NCI-H187 (cell line): ENCODE results near the gene LDLR.
A peak's percentile ranks its signal among the peaks of the same experiment; 100 is the strongest.

Experiments used
- DNase-seq, 2 experiments: peaks; one replicate each; lab custom pipeline; 2025; lab: John Stamatoyannopoulos, UW

LDLR gene

DNA sequence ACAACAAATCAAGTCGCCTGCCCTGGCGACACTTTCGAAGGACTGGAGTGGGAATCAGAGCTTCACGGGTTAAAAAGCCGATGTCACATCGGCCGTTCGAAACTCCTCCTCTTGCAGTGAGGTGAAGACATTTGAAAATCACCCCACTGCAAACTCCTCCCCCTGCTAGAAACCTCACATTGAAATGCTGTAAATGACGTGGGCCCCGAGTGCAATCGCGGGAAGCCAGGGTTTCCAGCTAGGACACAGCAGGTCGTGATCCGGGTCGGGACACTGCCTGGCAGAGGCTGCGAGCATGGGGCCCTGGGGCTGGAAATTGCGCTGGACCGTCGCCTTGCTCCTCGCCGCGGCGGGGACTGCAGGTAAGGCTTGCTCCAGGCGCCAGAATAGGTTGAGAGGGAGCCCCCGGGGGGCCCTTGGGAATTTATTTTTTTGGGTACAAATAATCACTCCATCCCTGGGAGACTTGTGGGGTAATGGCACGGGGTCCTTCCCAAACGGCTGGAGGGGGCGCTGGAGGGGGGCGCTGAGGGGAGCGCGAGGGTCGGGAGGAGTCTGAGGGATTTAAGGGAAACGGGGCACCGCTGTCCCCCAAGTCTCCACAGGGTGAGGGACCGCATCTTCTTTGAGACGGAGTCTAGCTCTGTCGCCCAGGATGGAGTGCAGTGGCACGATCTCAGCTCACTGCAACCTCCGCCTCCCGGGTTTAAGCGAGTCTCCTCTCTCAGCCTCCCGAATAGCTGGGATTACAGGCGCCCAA, at the start of gene LDLR:
TSS of gene LDLR (plus strand) at position 210 of the 760 bp plus-strand sequence. CDS start at position 296, 86 bp downstream.
- peak; percentile 21 to 37 for DNase-seq

DNA sequence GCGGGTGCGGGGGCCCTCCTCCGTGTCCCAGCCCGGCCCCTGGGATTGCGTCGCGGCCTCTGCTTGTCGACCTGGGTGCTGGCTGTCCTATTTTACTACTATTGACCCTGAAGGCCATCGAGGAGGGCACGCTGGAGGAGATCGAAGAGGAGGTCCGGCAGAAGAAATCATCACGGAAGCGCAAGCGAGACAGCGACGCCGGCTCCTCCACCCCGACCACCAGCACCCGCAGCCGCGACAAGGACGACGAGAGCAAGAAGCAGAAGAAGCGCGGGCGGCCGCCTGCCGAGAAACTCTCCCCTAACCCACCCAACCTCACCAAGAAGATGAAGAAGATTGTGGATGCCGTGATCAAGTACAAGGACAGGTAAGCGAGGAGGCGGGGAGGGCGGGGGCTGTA, 48.1 kb upstream of the LDLR start:
- no peak for DNase-seq

DNA sequence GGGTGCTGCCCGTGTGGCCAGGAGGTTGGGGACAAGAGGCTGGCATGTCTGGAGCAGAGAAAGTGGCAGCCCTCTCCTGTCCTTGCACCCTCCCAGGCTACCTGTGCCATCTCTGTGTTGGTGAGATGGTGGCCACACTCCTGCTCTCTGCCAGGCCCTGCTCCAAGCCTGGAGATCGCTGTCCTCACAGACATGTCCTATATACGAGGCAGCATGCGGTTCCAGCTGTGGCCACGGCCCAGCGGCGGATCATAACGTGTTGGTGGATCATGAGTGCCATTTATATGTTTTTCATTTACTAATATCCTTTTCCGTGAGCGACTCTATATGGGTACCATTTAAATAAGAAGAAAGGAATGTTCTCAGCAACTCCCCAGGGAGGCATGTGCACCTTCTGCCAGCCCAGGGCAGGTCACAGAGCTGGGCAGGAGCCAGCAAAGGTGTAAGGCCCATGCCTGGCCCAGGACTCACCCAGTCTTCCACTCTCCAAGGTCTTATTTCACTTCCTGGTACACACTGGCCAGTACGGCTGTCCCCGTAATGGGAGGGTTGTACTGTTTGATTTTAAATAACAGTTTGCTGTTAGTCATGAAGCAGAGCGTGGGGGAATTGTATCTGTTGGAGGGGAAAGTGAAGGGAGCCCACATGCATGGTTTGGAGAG, 47.2 kb upstream of the LDLR start:
- no peak for DNase-seq

DNA sequence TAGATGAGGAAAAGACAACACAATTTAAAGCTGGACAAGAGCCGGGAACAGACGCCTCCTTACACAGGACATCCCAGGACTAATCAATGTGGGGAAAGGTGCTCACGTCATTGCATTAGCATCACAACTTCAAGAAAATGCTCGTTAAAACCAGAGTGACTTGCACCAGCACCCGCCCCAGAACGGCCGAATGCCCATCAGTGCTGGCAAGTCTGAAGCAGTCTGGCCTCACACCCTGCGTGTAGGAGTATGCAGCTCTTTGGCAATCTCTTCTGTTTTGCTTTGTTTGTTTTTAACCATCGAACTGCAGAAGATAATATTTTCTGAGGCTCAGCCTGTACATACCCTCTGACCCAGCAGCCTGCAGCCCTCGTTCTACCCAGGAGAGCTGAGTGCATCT, 44.8 kb upstream of the LDLR start:
- DNase-seq: no peak

DNA sequence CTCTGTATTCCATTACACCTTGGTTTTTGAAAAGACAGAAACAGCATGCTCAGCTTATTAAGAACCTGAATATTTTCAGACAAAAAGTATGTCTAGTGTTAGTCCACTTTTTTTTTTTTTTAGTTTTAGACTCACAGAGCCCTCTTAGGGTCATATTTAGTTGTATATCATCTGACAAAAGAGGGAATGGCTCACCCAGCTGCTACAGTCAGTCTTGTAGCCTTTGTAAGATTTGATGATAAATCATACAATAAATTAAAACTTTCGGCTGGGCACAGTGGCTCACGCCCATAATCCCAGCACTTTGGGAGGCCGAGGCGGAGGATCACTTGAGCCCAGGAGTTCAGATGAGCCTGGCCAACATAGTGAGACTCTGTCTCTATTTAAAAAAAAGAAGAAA, 43.7 kb upstream of the LDLR start:
- DNase-seq: no peak

DNA sequence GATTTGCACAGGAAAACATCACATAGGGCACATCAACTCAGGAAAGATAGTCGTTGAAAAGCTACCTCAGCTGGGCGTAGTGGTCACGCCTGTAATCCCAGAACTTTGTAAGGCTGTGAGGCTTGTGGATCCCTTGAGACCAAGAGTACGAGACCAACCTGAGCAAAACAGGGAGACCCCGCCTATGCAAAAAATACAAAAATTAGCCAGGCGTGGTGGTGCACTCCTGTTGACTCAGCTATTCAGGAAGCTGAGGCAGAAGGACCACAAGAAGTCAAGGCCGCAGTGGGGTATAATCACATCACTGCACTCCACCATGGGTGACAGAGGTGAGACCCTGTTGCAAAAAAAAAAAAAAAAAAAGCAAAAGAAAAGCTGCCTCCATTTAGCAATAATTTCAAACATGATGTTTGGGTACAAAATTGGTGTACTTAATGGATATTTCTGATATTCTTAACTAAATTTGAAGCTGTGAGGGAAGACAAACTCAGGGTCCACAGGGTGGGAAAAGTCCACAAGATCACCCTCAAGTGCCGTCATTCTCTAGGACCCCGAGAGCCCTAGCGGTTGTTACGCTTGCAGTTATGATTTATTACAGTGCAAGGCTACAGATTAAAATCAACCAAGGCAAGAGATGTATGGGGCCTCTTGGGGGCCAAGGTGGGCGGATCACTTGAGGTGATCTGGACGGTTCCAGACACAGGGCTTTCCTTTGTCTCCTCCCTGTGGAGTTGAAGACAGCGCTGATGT, 42.5 kb upstream of the LDLR start:
- no peak for DNase-seq

DNA sequence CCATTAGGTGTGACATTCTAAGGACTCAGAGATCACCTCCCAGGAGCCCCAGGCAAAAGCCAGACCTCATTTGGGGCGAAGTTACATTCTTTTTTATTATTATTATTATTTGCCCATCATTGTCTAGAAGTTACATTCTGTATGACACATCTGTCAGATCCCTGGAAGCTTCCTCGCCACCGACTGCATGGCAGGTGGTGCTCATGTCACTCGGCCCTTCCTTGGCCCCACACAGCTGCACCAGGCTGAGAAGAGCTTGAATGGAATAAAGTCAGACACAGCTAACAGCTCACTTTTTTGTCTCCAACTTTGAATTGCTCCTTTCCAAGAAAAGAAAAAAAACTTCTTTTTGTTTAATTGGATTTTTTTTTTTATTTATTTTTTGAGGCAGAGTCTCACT, 41.4 kb upstream of the LDLR start:
- DNase-seq: no peak

DNA sequence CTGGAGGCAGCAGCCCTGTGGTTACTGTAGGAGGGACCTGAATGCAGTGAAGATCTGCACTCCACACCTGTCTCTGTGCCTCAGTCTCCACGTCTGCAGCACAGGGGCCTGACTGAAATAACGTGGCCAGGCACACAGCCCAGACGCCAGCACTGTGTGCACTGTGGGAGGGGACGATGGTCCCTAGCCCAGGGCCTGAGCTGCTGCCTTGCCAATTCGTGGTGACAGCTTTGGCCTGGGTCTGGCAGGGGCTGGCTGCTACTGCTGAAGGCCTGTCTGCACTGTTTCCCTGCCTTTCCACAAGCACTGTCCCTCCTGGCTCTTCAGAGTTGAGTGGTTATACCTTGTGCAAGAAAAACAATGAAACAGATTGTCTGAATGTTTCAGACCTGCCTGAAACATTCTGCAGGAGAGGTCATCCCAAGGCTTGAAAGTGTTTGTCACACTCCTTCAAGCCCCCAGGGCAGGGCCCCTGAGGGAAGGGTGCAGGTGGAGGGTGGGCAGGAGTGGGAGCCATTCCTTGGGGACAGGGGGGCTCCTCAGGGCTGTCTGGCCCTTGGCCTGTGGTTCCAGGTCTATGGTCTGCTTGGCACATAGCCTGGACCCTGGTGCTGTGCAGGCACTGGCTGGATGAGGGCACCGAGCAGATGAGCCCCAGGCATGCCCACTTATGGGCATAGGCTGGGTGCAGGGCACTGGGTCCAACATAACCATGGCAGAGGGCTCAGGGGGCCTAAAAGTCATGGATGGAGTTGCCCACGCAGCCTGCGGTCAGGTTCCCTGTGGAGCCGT, 38.7 kb upstream of the LDLR start:
- DNase-seq: no peak

DNA sequence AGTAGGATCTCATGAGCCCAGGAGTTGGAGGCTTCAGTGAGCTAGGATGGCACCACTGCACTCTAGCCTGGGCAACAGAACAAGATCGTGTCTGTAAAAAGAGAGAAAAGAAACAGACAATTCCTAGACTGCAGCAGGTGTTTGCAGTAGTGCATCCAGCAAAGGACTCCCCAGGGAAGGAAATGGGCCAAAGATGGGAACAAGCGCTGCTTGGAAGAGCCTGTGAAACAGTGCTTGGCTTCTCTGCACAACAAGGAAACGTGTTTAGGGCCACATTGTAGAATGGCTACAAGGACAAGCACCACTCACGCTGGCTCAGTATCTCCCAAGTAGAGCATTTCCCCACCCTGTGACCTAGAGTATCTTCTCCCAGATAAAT, 35.5 kb upstream of the LDLR start:
- no peak for DNase-seq

DNA sequence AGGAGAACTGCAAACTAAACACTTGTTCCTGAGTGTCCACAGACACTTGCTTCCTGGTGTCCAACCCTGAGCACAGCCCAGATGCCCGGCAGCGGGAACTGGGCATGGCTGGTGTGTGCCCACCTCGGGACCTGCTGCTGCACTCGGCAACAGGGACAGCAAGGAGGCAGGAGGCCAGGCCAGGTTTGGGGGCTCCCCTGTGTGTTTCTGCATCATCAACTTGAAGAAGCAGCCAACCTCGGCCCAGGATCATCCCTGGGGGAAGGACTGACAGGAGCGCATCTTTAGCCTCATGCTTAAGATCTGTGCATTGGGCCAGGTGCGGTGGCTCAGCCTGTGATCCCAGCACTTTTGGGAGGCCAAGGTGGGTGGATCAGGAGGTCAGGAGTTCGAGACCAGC, 35.1 kb upstream of the LDLR start:
- no peak for DNase-seq

DNA sequence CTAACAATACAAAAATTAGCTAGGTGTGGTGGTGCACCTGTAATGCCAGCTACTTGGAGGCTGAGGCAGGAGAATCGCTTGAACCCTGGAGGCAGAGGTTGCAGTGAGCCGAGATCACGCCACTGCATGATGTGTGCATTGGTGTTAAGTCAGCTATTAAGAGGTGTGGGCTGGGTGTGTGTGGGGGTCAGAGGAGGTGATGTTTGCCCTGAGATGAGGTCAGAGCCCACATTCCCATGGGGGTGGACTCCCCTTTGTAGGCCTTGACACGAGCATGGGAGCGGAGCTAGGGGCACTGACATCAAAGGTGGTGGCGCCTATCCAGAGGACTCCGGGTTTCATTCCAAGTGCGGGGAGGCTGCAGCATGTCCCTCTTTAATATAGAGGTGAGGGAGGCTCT, 34.6 kb upstream of the LDLR start:
- DNase-seq: no peak

DNA sequence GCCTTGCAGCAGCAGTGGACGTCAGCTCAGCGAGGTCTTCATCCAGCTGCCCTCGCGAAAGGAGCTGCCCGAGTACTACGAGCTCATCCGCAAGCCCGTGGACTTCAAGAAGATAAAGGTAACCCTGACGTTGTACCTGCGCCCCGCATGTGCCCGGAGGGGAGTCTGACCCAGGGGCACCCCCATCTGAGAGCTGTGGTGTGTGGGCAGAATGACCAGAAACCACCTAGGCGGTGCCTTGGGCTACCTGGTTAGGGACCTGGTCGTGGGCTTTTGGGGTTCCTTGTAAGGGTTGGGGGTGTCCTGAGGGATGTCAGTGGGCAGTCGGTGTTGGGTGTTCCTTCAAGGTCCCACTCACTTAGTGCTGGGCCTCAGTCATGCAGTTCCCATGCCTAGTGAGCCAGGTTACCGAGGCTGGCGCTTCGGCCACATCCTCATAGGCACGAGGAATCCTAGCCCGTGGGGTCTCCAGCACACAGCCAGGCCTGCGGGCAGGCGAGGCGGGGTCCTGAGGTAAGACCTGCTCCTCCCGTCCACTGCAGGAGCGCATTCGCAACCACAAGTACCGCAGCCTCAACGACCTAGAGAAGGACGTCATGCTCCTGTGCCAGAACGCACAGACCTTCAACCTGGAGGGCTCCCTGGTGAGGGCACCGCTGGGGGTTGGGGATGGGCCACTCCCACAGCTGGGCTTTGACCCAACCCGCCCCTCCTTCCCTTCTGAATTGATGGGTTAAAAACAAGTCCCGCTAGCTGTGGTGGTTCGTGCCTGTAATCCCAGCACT, 30.8 kb upstream of the LDLR start:
- DNase-seq: no peak

DNA sequence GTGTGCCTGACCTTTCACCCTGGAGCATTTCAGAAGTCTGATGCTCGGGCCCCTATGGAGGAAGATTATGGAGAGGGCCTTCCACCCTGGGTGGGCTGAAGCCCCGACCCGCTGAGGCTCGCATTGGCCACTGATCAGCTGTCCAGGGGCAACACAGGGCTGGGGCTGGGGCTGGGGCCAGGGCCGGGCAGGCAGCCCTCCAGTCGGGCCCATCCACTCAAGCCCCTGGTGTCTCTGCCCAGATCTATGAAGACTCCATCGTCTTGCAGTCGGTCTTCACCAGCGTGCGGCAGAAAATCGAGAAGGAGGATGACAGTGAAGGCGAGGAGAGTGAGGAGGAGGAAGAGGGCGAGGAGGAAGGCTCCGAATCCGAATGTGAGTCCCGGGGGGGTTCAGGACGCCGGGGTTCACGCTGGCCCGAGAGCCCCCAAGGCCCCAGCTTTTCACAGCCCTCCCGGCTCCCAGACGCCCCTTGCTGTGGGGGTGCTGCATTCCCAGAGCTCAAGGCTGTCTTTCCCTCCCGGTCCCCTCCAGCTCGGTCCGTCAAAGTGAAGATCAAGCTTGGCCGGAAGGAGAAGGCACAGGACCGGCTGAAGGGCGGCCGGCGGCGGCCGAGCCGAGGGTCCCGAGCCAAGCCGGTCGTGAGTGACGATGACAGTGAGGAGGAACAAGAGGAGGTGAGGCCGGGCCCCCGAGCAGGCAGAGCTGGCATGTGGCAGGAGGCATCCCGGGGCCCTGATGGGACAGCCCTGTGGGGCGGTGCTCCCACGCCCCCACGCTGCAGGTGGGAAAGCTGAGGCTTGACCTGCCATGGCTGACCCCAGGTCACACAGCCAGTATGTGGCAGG, 29.5 kb upstream of the LDLR start:
- DNase-seq: no peak

DNA sequence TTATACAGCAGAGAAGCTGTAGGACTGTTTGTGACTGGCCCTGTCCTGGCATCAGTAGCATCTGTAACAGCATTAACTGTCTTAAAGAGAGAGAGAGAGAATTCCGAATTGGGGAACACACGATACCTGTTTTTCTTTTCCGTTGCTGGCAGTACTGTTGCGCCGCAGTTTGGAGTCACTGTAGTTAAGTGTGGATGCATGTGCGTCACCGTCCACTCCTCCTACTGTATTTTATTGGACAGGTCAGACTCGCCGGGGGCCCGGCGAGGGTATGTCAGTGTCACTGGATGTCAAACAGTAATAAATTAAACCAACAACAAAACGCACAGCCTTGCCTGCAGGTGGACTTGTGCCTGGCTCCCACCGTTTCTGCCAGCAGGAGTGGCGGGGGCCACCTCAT, 27.3 kb upstream of the LDLR start:
- DNase-seq: no peak

DNA sequence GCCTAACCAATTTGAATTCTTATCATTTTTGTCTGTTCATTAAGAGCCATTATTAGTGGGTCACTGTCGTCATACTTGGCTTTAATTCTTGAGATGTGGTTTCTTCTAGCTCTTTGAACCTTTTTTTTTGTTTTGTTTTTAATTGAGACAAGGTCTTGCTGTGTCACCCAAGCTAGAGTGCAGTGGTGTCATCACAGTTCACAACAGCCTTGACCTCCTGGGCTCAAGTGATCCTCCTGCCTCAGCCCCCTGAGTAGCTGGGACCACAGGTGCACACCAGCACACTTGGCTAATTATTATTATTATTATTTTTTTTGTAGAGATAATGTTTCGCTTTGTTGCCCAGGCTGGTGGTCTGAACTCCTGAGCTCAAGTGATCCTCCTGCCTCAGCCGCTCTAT, 25.8 kb upstream of the LDLR start:
- DNase-seq: no peak

DNA sequence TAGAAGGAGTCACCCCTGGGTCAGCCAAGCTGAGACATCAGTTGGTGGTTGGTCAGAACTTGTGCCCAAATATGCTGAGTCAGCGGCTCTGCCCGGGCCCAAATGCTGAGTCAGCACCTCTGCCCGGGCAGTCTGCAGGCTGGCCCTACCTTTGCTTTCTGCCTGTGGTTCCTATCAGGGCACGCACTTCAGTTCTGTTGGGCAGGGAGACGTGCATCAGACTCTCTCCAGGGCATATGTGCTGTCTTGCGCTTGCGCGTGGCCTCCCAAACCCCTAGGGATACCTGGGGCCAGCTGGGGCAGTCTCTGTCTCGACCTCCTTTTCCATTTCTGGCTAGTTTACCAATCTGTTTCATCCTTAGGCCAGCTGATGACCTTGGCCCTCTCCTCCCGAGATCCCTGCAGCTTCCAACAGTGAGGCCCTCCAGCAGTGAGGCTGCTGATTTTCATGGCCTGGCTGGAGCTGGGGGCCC, 24.4 kb upstream of the LDLR start:
- DNase-seq: no peak

DNA sequence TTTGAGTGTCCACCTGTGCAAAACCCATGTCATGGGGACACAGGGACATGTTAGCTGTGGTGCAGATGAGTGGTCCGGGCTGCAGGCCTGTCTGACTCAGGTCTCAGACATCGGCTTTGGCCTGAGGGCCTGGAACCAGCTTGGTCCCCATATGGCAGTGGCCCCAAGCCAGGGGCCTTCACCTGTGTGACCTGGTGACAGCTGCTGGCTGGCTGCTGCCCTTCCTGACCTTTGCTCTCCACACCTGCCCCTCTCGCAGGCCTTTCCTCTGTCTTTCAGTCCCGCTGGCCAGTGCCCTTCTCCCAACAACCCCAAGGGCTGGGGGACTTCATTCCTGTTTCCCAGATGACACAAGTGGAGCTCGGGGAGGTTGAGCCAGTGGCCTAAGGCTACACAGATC, 22.9 kb upstream of the LDLR start:
- DNase-seq: no peak

DNA sequence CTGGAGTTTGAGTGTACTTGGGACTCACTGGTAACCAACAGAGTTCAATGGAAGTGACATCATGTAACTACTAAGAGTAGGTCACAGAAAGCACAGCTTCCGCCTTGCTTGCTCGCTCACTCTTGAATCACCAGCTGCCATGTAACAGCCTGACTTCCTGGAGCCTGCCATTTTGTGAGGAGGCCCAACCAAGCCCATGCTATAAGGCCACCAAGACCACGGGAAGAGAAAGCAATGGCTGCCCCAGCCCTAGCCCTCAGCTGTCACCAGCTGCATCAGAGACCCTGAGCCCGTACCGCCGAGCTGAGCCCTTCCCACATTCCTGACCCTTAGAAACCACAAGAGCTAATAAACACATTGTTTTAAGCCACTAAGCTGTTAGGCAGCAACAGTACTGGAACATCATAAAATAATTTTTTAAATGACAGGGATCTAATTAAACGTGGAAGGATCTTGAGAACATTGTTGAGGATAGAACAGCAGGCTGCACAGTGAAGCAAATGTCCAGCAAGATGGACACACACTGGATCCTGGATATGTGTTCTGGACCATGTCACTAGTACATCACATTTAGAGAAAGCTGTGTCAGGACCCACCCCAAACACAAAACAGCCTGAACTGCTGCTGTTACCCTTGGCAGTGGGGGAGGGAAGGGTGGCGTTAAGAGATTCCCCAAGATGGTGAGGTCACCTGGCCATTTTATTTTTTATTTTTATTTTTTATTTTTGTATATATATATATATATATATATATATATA, 21.7 kb upstream of the LDLR start:
- DNase-seq: no peak

DNA sequence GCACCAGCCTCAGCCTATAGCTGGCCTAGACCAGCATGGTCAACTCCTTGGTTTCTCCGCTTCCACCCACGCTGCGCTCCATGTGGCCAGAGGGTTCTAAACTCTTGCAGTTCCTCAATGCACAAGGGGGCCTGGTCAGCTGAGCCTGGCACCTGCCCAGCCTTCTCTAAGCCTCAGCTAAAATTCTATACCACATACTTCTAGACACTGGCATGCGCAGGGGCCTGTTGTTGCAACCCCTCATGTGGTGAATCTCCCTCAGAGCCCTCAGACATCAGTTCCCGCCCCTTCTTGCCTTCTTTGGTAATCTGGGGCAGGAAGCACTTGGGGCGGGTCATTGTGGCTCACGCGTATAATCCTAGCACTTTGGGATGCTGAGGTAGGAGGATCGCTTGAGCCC, 19.7 kb upstream of the LDLR start:
- no peak for DNase-seq

DNA sequence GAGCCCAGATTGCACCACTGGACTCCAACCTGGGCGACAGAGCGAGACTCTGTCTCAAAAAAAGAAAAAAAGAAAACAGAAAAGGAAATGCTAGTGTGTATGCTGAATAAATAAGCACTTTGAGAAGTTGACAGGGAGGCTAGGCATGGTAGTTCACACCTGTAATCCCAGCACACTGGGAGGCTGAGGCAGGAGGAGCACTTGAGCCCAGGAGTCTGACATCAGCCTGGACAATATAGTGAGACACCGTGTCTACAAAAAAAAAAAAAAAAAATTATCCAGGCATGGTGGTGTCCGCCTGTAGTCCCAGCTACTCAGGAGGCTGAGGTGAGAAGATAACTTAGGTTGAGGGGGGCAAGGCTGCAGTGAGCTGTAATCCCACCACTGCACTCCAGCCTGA, 19.1 kb upstream of the LDLR start:
- DNase-seq: no peak
